Neural crest cell (in vitro differentiated cells): Measurements from ENCODE around the gene LRMDA. TPM values are rescaled to one million over a fixed set of nuclear protein-coding genes. Genes with fewer than 3 reads are reported as not detected.

Source experiments
- DNase-seq: peaks from one replicate; pipeline ENCODE4 v3.0.0; 2021; ENCODE audit warnings: low read depth, mixed read lengths, low spot score
- H3K27ac Mint-ChIP-seq: one replicate; pipeline ENCODE4 v1.8.0; 2021; ENCODE audit warnings: mild to moderate bottlenecking, mixed read lengths; ENCODE audit not compliant: unreplicated experiment
- H3K27me3 Mint-ChIP-seq: 2 replicates; pipeline ENCODE4 v1.8.0; 2021; ENCODE audit warnings: low read depth, mild to moderate bottlenecking, mixed read lengths
- H3K36me3 Mint-ChIP-seq: 2 replicates; pipeline ENCODE4 v1.8.0; 2021; ENCODE audit warnings: low read depth, mild to moderate bottlenecking, mixed read lengths
- H3K4me1 Mint-ChIP-seq: 2 replicates; pipeline ENCODE4 v1.8.0; 2021; ENCODE audit warnings: mixed read lengths
- H3K4me3 Mint-ChIP-seq: one replicate; pipeline ENCODE4 v1.8.0; 2021; ENCODE audit warnings: mild to moderate bottlenecking, mixed read lengths
- H3K9me3 Mint-ChIP-seq: 2 replicates; pipeline ENCODE4 v1.8.0; 2021; ENCODE audit warnings: mixed read lengths
- CTCF ChIP-seq: fragments of 200-600 bp; sonication (generic); conservative IDR thresholded peaks from 2 replicates; pipeline ENCODE4 v1.5.0; 2021; ENCODE audit warnings: antibody characterized with exemption, mild to moderate bottlenecking
- total RNA-seq: library from RNA; stranded (reverse); gene quantifications from 2 replicates; pipeline ENCODE4 v1.2.1, GENCODE V29; 2021

The LRMDA gene
- total RNA-seq, 1 donor from 2014 or later, result 3.1 TPM

DNA sequence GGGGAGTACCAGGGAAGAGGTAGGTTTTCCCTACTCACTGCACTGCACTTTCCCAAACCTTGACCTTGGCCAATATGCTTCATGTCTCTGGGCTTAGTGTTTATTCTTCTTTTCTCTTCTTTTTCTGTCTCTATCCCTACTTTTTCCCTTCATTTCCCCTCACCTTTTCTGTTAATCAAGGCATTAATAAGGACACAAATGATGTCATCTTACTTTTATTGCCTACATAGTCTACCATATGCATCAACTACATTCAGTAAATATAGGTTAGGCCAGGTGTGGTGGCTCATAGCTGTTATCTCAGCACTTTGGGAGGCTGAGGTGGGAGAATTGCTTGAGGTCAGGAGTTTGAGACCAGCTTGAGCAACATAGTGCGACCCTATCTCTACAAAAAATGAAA, 16.9 kb upstream of the LRMDA start:
- TF ChIP-seq CTCF, result no peak
- no peak overlapping the region for H3K4me3 Mint-ChIP-seq
- H3K4me1 Mint-ChIP-seq, result peaks cover 16% of the 10 kb centered on the region
- peaks cover 84% of the 10 kb centered on the region for H3K27me3 Mint-ChIP-seq
- H3K9me3 Mint-ChIP-seq, result no peaks in the 10 kb centered on the region
- H3K27ac Mint-ChIP-seq, result no peak overlapping the region
- no peaks in the 10 kb centered on the region for H3K36me3 Mint-ChIP-seq
- DNase-seq, result no peak

- H3K4me1 Mint-ChIP-seq, result peaks cover 4% of the 10 kb centered on the region
- no peak for DNase-seq
- H3K27me3 Mint-ChIP-seq, result peaks cover 57% of the 10 kb centered on the region
- no peak overlapping the region for H3K27ac Mint-ChIP-seq
- H3K4me3 Mint-ChIP-seq, result no peak overlapping the region
- no peaks in the 10 kb centered on the region for H3K36me3 Mint-ChIP-seq
- H3K9me3 Mint-ChIP-seq, result no peaks in the 10 kb centered on the region
- TF ChIP-seq CTCF, result no peak
These were observed 13.9 kb upstream of the LRMDA start for GRCh38 chr10:75417522-75417927.

- peaks cover 52% of the 10 kb centered on the region for H3K27me3 Mint-ChIP-seq
- H3K4me1 Mint-ChIP-seq, result peaks cover 4% of the 10 kb centered on the region
- TF ChIP-seq CTCF, result no peak
- no peak overlapping the region for H3K4me3 Mint-ChIP-seq
- no peaks in the 10 kb centered on the region for H3K36me3 Mint-ChIP-seq
- H3K9me3 Mint-ChIP-seq, result no peaks in the 10 kb centered on the region
- H3K27ac Mint-ChIP-seq, result no peak overlapping the region
- no peak for DNase-seq
These were observed 13.1 kb upstream of the LRMDA start for GRCh38 chr10:75418293-75418692.

DNA sequence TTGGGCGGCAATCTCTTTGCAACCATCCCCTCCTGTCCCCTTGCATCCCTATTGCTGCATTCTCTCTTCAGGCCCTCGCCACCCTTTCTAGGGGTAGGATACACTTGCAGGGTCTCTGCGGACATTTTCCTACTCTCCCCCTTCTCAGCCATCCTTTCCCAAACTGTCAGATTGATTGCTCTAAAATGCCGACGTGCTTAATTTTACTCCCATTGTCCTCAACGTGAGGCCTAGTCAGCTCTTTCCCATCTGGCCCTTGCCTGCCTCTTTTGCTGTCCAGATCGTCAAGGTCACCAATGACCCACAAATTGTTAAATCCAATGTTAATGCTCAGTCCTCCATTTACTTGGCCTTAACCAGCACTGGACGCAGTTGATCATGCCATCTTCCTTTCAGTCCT, 12.7 kb upstream of the LRMDA start:
- Mint-ChIP-seq H3K27me3 (peaks cover 49% of the 10 kb centered on the region), H3K4me1 (peaks cover 4% of the 10 kb centered on the region), H3K36me3 (no peaks in the 10 kb centered on the region), H3K27ac (no peak overlapping the region), H3K9me3 (no peaks in the 10 kb centered on the region), H3K4me3 (no peak overlapping the region)
- no peak for DNase-seq
- no peak for TF ChIP-seq CTCF

DNA sequence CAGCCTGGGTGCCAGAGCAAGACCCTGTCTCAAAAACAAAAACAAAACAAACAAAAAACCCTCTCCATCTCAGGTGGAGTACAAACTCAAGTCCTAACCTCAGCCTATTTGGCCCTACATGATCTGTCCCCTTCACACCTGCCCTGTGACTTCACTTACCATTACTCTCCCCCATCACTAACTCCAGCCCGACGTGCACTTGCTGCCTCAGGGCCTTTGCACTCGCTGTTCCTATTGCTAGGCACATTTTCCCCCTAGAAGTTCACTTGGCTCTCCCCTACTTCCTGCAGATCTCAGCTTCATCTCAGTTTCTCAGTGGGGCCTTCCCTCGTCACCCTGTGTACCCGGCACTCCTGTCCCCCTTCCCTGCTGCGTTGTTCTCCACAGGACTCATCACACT, 8.5 kb upstream of the LRMDA start:
- H3K4me3 Mint-ChIP-seq, result no peak overlapping the region
- peaks cover 8% of the 10 kb centered on the region for H3K4me1 Mint-ChIP-seq
- no peak for DNase-seq
- H3K36me3 Mint-ChIP-seq, result no peaks in the 10 kb centered on the region
- H3K9me3 Mint-ChIP-seq, result no peaks in the 10 kb centered on the region
- H3K27me3 Mint-ChIP-seq, result peaks cover 15% of the 10 kb centered on the region
- TF ChIP-seq CTCF, result no peak
- H3K27ac Mint-ChIP-seq, result peak overlapping the region; percentile 71

GRCh38 chr10:75424571-75424970, 6.9 kb upstream of the LRMDA start:
- Mint-ChIP-seq H3K9me3 (no peaks in the 10 kb centered on the region), H3K4me1 (peaks cover 19% of the 10 kb centered on the region), H3K27ac (no peak overlapping the region), H3K4me3 (no peak overlapping the region), H3K36me3 (no peaks in the 10 kb centered on the region), H3K27me3 (peaks cover 4% of the 10 kb centered on the region)
- no peak for DNase-seq
- no peak for TF ChIP-seq CTCF
